Common myeloid progenitor, CD34-positive (primary cell): ENCODE data around the gene CD69. TPM values are rescaled to one million over a fixed set of nuclear protein-coding genes. Genes with fewer than 3 reads are reported as not detected.

ENCODE experiments used
- CTCF ChIA-PET: fragments of 350-600 bp; sonication (Branson Sonifier 250); formaldehyde crosslinking; loops from one replicate; lab custom pipeline; 2021; ENCODE audit warnings: antibody characterized with exemption; lab: Charles Lee
- POLR2A ChIA-PET: fragments of 350-600 bp; sonication (Branson Sonifier 250); formaldehyde crosslinking; loops from one replicate; lab custom pipeline; 2021; ENCODE audit warnings: antibody characterized with exemption; lab: Charles Lee
- DNase-seq, 3 donors: peaks; one replicate each; pipeline versions ENCODE4 v3.0.0 to v3.0.0-alpha.2; 2013
- H3K27ac ChIP-seq, 2 experiments: 1 replicate in 1 of 2; 2 replicates in 1 of 2; pipeline ENCODE4 v1.7.0; 2013; ENCODE audit warnings: inconsistent platforms in 2 of 2, low read length in 2 of 2, mild to moderate bottlenecking in 2 of 2, low read depth in 1 of 2, moderate library complexity in 1 of 2; ENCODE audit not compliant: severe bottlenecking in 2 of 2, insufficient read depth in 1 of 2, poor library complexity in 1 of 2
- H3K27me3 ChIP-seq, 5 experiments: replicated peaks in 2 of 5; 1 replicate in 3 of 5; 2 replicates in 2 of 5; pipeline versions ENCODE4 v1.6.1 to v1.7.0; 2013; ENCODE audit warnings: low read length in 4 of 5, mild to moderate bottlenecking in 2 of 5, moderate library complexity in 2 of 5, inconsistent platforms in 1 of 5; ENCODE audit not compliant: insufficient read depth in 5 of 5, control insufficient read depth in 4 of 5
- H3K36me3 ChIP-seq, 4 experiments: 1 replicate in 2 of 4; 2 replicates in 2 of 4; pipeline versions ENCODE4 v1.6.1 to v1.7.0; 2013; ENCODE audit warnings: low read length in 3 of 4, control low read depth in 1 of 4, mild to moderate bottlenecking in 1 of 4; ENCODE audit not compliant: control insufficient read depth in 4 of 4, insufficient read depth in 4 of 4
- H3K4me1 ChIP-seq, 4 experiments: 1 replicate in 3 of 4; 2 replicates in 1 of 4; pipeline versions ENCODE4 v1.6.1 to v1.7.1; 2013; ENCODE audit warnings: low read length in 3 of 4, mild to moderate bottlenecking in 3 of 4, control low read depth in 1 of 4, inconsistent platforms in 1 of 4, moderate library complexity in 1 of 4; ENCODE audit not compliant: control insufficient read depth in 4 of 4, insufficient read depth in 4 of 4; ENCODE audit errors: control extremely low read depth in 1 of 4
- H3K4me3 ChIP-seq, 7 experiments: 1 replicate in 4 of 7; 2 replicates in 3 of 7; pipeline versions ENCODE4 v1.5.1 to v1.7.0; 2013; ENCODE audit warnings: mild to moderate bottlenecking in 7 of 7, low read length in 6 of 7, moderate library complexity in 6 of 7, inconsistent platforms in 2 of 7, low read depth in 2 of 7, control low read depth in 1 of 7; ENCODE audit not compliant: insufficient read depth in 4 of 7, control insufficient read depth in 1 of 7; ENCODE audit errors: extremely low read depth in 1 of 7
- H3K9me3 ChIP-seq, 5 experiments: 1 replicate in 4 of 5; 2 replicates in 1 of 5; pipeline versions ENCODE4 v1.6.1 to v1.7.1; 2013; ENCODE audit warnings: low read length in 4 of 5, mild to moderate bottlenecking in 2 of 5, inconsistent platforms in 1 of 5, low read depth in 1 of 5, moderate library complexity in 1 of 5; ENCODE audit not compliant: control insufficient read depth in 4 of 5, insufficient read depth in 2 of 5; ENCODE audit errors: control extremely low read depth in 1 of 5
- WGBS: methylation state at CpG from one replicate; pipeline ENCODE4 v1.1.5; 2013; ENCODE audit not compliant: insufficient coverage; 5-methylcytosine and 5-hydroxymethylcytosine counted together
- polyA plus RNA-seq: library from polyadenylated mRNA; unstranded; fragments of 120-200 nt; gene quantifications from one replicate; pipeline ENCODE4 v1.2.1, GENCODE V29; 2013

Gene CD69
- polyA plus RNA-seq = 445 TPM

DNA sequence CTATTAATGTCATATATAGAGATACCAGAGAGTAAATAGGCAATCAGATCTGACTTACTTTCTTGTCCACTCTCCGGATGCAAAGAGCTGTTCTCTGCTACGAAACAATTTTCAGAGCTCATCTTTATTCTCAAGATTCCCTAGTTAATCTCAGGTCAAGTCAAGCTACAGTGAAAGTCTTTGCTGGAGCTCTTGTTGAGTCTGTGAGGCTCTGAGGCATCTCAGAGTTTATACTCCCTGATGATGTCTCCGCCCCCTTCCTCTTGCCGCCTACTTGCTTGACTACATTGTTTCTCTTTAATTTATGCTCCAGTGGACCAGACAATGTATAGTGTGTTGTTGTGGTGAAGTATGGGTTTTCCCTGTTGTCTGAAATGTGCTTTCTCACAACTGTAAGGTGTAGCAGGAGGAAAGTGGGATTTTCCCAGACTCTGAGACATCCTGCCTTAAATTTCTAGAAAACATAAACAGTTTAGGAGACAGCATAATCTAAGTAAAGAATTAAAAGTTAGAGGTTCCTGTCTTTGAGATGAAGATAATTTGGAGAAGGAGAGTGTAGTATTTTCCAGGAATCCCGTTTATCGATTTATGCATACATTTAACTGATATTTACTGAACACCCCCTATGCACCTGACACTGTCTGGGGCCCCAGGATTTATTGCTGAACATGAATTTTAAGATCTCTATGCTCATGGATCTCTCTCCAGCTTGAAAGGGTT is at the start of gene CD69:
Gene CD69, minus strand, starts transcription at position 203 of the 720 bp plus-strand sequence. Its CDS starts 81 bp downstream, at position 122.
- no CpG with 5 or more reads among the region's 6 CpGs for WGBS
- Histone ChIP-seq H3K4me1 (peaks cover 43 to 68% (median 61%) of the 10 kb centered on the region in 4 experiments), H3K27ac (peak within 1 kb of the TSS; percentile 86 to 95), H3K27me3 (no peaks in the 10 kb centered on the region), H3K36me3 (peaks cover 2 to 8% (median 4%) of the 10 kb centered on the region in 4 experiments), H3K4me3 (peak within 1 kb of the TSS in 6 of 7 experiments; percentile 70 to 100 (median 94)), H3K9me3 (no peaks in the 10 kb centered on the region)
- CTCF ChIA-PET = interaction anchor here (0.9 to 19.3 kb wide), 8 partner anchors 9 to 364 kb away, joined by 3 to 437 read pairs (median 6); no protein-coding TSS in a partner anchor
- POLR2A ChIA-PET = interaction anchor here (0.6 to 1.7 kb wide), 6 partner anchors 9 to 53 kb away, joined by 3 to 21 read pairs (median 10); no protein-coding TSS in a partner anchor
- peak; percentile 82 to 95 (median 93) for DNase-seq

DNA sequence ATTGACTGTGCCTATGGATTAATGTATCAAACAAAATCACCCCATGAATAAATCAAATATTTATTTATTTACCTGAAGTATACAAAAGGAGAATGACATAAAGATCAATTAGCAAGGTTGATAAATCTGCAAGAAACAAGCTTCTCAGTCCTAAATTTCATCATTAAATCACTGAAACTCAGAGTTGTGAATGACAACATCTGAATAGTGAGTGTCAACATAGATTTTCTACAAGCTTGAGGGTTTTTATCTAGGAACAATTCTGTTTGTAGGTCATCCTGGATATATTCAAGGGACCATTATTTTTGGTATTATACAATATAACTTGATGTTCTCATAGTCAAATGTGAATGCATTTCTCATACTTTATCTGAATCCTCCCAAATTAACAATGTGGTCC is 49.2 kb upstream of the CD69 start:
- no peak for DNase-seq
- Histone ChIP-seq H3K9me3 (no peaks in the 10 kb centered on the region), H3K36me3 (no peaks in the 10 kb centered on the region), H3K4me1 (peaks cover 4 to 37% (median 12%) of the 10 kb centered on the region in 4 experiments), H3K4me3 (no peak overlapping the region), H3K27me3 (no peaks in the 10 kb centered on the region), H3K27ac (no peak overlapping the region)
- POLR2A ChIA-PET = no interaction called here
- CTCF ChIA-PET = interaction anchor here (1.0 to 8.4 kb wide), 5 partner anchors 10 to 330 kb away, joined by 3 to 70 read pairs (median 4); no protein-coding TSS in a partner anchor

DNA sequence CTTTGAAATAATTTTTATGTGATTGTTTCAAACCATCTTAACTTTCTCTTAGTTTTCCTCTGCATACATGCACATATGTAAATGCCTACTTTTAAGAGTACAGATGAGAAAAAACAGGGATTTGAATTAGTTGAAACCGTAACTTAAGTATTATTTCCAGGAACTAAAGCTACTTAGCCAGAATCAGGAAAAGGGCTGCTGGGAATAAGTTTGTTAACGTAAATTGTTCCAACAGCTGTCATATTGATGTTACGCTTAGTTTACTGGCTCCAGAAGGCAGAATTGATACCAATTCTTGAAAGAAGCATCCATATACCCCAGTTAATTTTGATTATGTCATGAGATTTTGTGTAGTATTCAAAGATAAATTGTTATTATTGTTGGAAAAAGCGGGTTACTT is 48.6 kb upstream of the CD69 start:
- H3K36me3 ChIP-seq = no peaks in the 10 kb centered on the region
- no peaks in the 10 kb centered on the region for H3K9me3 ChIP-seq
- H3K27me3 ChIP-seq = no peaks in the 10 kb centered on the region
- ChIA-PET POLR2A (no interaction called here), CTCF (interaction anchor here (0.7 to 8.4 kb wide), 5 partner anchors 11 to 382 kb away, joined by 3 to 70 read pairs (median 4); no protein-coding TSS in a partner anchor)
- H3K4me3 ChIP-seq = no peak overlapping the region
- peaks cover 4 to 36% (median 11%) of the 10 kb centered on the region in 4 experiments for H3K4me1 ChIP-seq
- no peak overlapping the region for H3K27ac ChIP-seq
- WGBS = 93% methylated on average over 3 of the region's 4 CpGs
- no peak for DNase-seq

DNA sequence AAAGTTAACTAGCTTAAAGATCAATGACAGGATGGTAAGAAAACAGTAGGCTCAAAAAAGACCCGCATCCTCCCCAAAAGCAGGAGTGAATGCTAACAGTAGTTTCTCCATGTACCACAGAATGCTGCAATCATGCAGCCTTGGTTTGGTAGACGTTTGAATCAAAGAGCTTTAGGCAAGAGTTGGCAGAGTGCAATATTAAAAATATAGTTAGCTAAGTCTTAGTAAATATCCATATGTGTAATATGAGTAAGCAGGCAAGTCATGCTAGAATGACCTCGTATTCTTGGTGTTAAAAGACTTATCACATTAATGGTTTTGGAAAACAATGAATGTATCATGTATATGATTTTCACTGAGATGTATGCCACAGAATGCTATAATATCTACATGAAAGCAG is 47.8 kb upstream of the CD69 start:
- Histone ChIP-seq H3K27me3 (no peaks in the 10 kb centered on the region), H3K27ac (no peak overlapping the region), H3K36me3 (no peaks in the 10 kb centered on the region), H3K4me3 (no peak overlapping the region), H3K9me3 (no peaks in the 10 kb centered on the region), H3K4me1 (peaks cover 2 to 29% (median 6%) of the 10 kb centered on the region in 4 experiments)
- ChIA-PET CTCF (interaction anchor here (1.0 to 8.4 kb wide), 4 partner anchors 9 to 66 kb away, joined by 4 to 70 read pairs (median 6); no protein-coding TSS in a partner anchor), POLR2A (interaction anchor here (1.0 kb wide), 1 partner anchor 48 kb away, joined by 4 read pairs; the partner anchor contains the start of gene CD69)
- no peak for DNase-seq
- 100% methylated on average over 2 of the region's 3 CpGs for WGBS

DNA sequence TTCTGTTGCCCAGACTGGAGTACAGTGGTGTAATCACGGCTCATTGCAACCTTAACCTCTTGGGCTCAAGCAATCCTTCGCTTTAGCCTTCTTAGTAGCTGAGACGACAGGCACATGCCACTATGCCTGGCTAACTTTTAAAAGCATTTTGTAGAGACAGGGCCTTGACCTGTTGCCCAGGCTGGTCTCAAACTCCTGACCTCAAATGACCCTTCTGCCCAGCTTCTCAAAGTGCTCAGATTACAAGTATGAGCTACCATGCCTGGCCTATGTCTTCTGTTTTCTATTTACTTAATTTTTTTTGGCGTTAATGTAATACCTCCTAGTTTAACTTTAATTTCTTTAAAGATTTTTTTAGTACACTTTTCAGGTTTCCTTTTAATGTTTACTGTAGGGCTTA is 46.0 kb upstream of the CD69 start:
- ChIA-PET CTCF (interaction anchor here (0.8 to 2.2 kb wide), 4 partner anchors 7 to 56 kb away, joined by 3 to 7 read pairs (median 4); no protein-coding TSS in a partner anchor), POLR2A (no interaction called here)
- 98% methylated on average over 3 of the region's 4 CpGs for WGBS

DNA sequence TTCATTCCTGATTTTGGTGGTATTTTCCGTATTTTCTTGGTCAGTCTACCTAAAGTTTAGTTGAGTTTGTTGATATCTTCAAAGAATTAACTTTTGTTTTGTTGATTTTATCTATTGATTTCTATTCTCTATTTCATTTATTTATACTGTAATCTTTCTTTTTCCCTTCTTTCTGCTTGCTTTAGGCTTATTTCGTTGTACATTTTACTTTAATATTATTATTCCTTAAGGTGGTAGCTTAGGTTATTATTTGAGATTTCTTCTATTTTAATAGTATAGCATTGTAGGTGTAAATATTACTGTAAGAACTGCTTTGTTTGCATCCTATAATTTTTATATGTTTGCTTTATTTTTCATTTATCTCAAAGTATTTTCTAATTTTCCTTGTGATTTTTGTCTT is 45.2 kb upstream of the CD69 start:
- H3K27me3 ChIP-seq = no peaks in the 10 kb centered on the region
- no peak overlapping the region for H3K27ac ChIP-seq
- peaks cover 0 to 11% (median 4%) of the 10 kb centered on the region in 4 experiments for H3K4me1 ChIP-seq
- no peak overlapping the region for H3K4me3 ChIP-seq
- H3K36me3 ChIP-seq = no peaks in the 10 kb centered on the region
- CTCF ChIA-PET = interaction anchor here (1.5 to 2.2 kb wide), 3 partner anchors 8 to 55 kb away, joined by 4 to 7 read pairs (median 5); no protein-coding TSS in a partner anchor
- no peak for DNase-seq
- POLR2A ChIA-PET = no interaction called here
- H3K9me3 ChIP-seq = no peaks in the 10 kb centered on the region
- WGBS = no CpG with 5 or more reads among the region's 2 CpGs

More for the DNA sequence above, 46.0 kb upstream of the CD69 start:
- Histone ChIP-seq H3K27me3 (no peaks in the 10 kb centered on the region), H3K4me1 (peaks cover 0 to 19% (median 5%) of the 10 kb centered on the region in 4 experiments), H3K27ac (no peak overlapping the region), H3K36me3 (no peaks in the 10 kb centered on the region), H3K9me3 (no peaks in the 10 kb centered on the region), H3K4me3 (no peak overlapping the region)
- DNase-seq = no peak
